Skeletal muscle satellite cell (primary cell): ENCODE measurements around the gene FRMPD4.

Experiments
- H3K27me3 ChIP-seq: 2 replicates; pipeline ENCODE4 v1.7.0; 2013; ENCODE audit warnings: low read length; ENCODE audit not compliant: control insufficient read depth, insufficient read depth
- H3K36me3 ChIP-seq: 2 replicates; pipeline ENCODE4 v1.7.0; 2013; ENCODE audit warnings: mild to moderate bottlenecking, control low read depth, low read length; ENCODE audit not compliant: insufficient read depth
- H3K4me1 ChIP-seq: 2 replicates; pipeline ENCODE4 v1.7.0; 2013; ENCODE audit warnings: low read length; ENCODE audit not compliant: control insufficient read depth, insufficient read depth
- H3K4me2 ChIP-seq: 2 replicates; pipeline ENCODE4 v1.7.0; 2013; ENCODE audit warnings: mild to moderate bottlenecking, low read length
- H3K4me3 ChIP-seq: 2 replicates; pipeline ENCODE4 v1.7.0; 2013; ENCODE audit warnings: low read length
- H3K9ac ChIP-seq: 2 replicates; pipeline ENCODE4 v1.7.0; 2013; ENCODE audit warnings: mild to moderate bottlenecking, low read depth, low read length, moderate library complexity
- H3K9me3 ChIP-seq: replicated peaks from 2 replicates; pipeline ENCODE4 v1.7.0; 2013; ENCODE audit warnings: mild to moderate bottlenecking, control low read depth, low read length

The FRMPD4 gene

DNA sequence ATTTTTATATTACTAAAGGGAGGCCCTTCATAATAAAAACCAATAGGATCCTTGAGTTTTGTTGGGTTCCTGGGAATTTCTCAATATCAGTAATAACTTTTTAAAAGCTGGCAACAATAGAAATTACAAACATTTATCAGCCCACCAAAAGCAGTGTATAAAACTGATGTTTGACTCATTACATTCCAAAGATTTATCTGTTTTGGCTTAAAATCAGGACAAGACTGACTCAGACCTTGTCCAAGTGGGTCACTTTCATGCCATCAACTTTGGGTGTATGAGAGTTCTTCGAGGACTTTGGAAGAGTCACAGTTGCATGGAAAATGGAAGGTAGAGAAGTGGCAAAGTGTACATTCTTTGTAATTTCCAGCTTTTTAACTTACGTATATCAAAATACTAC lies 102.8 kb downstream of the FRMPD4 start:
- Histone ChIP-seq H3K36me3 (no peaks in the 10 kb centered on the region), H3K27me3 (no peaks in the 10 kb centered on the region), H3K9ac (no peak overlapping the region), H3K4me2 (no peak overlapping the region), H3K4me3 (no peak overlapping the region), H3K4me1 (peaks cover 22% of the 10 kb centered on the region), H3K9me3 (no peaks in the 10 kb centered on the region)

DNA sequence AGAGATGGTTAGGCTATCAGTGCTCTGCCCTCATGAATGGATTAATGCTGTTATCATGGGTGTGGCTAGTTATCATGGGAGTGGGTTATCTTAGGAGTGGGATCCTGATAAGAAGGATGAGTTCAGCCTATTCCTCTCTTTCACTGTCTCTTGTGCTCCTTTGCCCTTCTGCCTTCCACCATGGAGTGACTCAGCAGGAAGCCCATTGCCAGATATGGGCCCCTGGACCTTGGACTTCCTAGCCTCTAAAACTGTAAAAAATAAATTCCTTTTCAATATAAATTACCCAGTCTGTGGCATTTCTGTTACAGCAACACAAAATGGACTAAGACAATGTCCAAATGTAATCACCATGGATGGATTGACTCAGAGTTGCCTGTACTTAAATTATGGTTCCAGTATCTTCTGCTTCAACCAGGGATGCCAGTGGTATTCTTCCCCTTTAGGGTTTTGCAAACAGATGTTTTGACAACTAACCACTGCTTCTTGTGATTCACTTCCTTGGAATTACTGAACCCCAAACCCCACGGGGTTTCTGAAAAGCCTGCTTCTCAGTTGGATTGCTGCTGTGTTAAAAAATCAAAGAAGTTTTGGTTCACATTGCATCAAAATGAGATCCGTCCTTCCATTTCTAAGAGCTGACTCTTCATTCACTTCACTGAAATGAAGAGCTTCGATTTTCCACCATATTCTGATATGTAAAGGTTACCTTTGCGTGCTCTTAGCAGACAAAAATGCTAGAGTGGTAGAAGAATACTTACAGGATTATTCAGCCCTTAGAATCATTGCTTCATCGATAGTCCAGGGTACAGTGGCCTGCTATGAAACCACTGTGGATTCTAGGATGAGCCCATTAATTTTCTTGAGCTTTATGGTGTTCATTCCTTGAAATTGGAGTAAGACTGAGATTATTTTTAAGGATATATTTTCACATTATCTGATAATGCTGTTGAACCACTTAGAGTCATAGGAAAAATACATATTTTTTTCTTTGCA lies 107.7 kb downstream of the FRMPD4 start:
- Histone ChIP-seq H3K4me1 (peaks cover 29% of the 10 kb centered on the region), H3K27me3 (no peaks in the 10 kb centered on the region), H3K4me2 (peak overlapping the region; percentile 48), H3K36me3 (no peaks in the 10 kb centered on the region), H3K9me3 (no peaks in the 10 kb centered on the region), H3K4me3 (no peak overlapping the region), H3K9ac (peak overlapping the region; percentile 29)

DNA sequence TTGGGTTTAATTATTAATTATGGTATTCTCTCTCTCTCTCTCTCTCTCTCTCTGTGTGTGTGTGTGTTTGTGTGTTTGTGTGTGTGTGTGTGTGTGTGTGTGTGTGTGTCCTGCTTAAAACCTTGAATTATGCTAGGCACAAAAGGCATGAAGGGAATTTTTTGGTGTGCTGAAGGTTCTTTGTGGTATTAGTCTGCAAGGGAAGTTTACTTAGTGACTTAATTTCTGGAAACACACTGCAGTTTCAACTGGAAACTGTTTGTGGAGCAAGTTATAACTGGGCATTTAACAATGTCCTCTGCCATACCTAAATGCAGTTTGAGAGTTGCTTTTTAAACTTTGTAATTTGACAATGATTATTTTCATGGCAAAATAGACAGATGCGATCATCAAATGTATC lies 111.7 kb downstream of the FRMPD4 start:
- Histone ChIP-seq H3K4me1 (peaks cover 20% of the 10 kb centered on the region), H3K4me3 (no peak overlapping the region), H3K4me2 (no peak overlapping the region), H3K27me3 (no peaks in the 10 kb centered on the region), H3K9me3 (no peaks in the 10 kb centered on the region), H3K9ac (no peak overlapping the region), H3K36me3 (no peaks in the 10 kb centered on the region)

DNA sequence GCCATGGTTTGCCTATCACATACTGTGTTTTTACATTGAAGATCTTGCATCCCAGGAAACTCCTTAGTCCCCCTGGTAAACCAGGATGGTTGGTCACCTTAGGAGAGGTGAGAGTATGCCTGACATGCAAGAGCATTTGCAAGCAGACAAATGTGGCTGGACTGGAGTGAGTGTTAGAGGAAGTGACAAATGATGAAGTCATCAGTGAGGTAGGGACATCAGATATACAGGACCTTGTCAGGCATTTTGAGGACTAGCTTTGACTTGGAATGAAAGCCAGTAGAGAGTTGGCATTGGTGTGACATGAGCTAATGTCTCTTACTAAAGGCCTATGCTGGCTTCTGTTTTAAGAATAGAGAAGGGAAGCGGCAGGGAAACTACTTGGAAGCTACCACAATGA lies 124.9 kb downstream of the FRMPD4 start:
- peaks cover 13% of the 10 kb centered on the region for H3K4me1 ChIP-seq
- no peak overlapping the region for H3K4me3 ChIP-seq
- no peak overlapping the region for H3K4me2 ChIP-seq
- no peaks in the 10 kb centered on the region for H3K9me3 ChIP-seq
- H3K9ac ChIP-seq = no peak overlapping the region
- H3K36me3 ChIP-seq = no peaks in the 10 kb centered on the region
- no peaks in the 10 kb centered on the region for H3K27me3 ChIP-seq

DNA sequence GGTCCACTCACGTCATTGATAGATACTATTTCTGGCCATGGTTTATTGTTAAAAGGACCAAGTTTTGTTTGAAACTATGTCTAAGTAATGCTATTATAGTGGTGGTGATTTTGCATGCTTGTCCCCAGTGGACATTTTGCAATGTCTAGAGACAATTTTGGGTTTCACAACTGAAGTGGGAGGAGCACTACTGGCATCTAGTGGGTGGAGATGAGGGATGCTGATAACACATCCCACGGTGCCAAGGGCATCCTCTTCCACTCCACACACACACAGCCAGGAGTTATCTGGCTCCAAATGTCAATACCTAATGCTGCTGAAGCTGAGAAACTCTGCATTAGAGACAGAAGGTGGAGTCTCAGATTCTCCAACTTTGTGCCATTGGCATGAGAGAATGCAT lies 131.2 kb downstream of the FRMPD4 start:
- H3K4me2 ChIP-seq = no peak overlapping the region
- no peaks in the 10 kb centered on the region for H3K27me3 ChIP-seq
- H3K4me1 ChIP-seq = no peaks in the 10 kb centered on the region
- no peaks in the 10 kb centered on the region for H3K36me3 ChIP-seq
- no peak overlapping the region for H3K9ac ChIP-seq
- no peaks in the 10 kb centered on the region for H3K9me3 ChIP-seq
- H3K4me3 ChIP-seq = no peak overlapping the region

DNA sequence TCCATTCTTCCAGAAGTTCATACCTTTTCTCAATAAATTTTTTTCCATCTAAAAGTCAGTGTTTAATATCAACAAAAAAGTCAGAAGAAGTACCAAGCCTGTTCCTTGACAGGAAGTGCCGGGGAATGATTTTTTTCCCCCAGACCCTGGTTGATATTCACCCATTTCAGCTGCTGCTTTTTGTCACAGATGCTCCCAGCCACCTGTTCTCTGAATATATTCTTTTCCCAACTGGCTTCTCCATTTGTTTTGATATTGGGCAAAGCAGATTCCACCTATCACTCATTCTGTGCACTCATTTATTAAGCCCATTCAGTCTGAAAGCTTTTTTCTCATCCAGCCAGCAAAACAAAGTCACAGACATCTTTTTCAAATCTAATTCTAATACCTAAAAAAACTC lies 139.9 kb downstream of the FRMPD4 start:
- Histone ChIP-seq H3K4me3 (no peak overlapping the region), H3K27me3 (no peaks in the 10 kb centered on the region), H3K4me1 (no peaks in the 10 kb centered on the region), H3K9ac (no peak overlapping the region), H3K9me3 (peaks cover 2% of the 10 kb centered on the region), H3K36me3 (no peaks in the 10 kb centered on the region), H3K4me2 (no peak overlapping the region)

DNA sequence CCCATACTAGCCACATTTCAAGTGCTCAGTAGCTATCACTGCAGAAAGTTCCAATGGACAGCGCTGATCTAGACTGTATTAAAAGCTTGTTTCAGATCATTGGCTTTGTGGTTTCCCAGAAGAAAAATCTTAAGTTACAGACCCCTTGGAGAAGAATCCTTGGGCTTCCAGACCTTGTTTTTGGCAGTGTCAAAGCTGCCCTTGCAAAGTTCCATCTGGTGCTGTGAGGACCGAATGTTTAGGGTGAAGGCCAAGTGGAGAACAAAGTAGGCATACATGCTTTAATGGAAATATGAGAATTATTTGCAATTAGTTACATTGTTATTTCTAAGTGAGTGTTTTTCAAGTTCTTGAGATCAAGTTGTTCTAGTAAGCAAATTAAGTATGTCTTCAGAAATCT lies 144.7 kb downstream of the FRMPD4 start:
- H3K9me3 ChIP-seq = peaks cover 2% of the 10 kb centered on the region
- H3K4me1 ChIP-seq = no peaks in the 10 kb centered on the region
- H3K36me3 ChIP-seq = no peaks in the 10 kb centered on the region
- H3K9ac ChIP-seq = no peak overlapping the region
- H3K4me3 ChIP-seq = no peak overlapping the region
- H3K27me3 ChIP-seq = no peaks in the 10 kb centered on the region
- H3K4me2 ChIP-seq = no peak overlapping the region

DNA sequence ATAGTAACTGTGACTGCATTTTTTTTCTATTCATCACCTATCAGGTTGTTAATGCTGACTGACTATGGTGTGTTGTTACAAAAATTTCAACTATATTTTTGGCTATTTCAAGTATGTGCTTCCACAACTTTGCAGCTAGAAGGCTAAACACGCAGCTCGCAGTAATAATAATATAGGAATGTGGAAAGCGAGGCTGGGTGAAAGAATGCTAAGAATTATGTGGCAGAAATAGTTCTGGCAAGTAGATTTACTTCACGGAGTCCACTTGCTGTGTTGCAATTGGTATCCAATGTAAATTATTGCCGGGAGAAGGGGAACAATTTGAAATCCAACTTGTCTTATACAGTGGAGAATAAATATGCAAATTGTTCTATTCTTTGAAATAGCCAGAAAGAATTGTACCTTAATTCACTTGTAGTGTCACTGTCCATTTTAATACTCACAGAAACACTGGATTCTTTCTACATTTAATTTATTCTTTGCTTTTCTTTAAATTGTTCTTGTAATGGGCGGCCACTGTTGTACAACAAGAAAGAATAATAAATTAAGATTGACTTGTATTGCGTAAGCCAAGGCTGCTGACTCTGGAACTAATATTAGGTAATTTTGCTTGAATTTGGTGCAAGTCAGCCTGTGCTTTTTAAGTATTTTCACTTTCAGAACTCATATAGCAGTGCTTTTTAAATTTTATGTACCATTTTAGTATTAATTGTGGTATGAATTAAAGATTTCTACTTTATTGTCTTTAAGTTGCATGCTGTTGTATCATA lies 154.9 kb downstream of the FRMPD4 start:
- H3K4me3 ChIP-seq = no peak overlapping the region

DNA sequence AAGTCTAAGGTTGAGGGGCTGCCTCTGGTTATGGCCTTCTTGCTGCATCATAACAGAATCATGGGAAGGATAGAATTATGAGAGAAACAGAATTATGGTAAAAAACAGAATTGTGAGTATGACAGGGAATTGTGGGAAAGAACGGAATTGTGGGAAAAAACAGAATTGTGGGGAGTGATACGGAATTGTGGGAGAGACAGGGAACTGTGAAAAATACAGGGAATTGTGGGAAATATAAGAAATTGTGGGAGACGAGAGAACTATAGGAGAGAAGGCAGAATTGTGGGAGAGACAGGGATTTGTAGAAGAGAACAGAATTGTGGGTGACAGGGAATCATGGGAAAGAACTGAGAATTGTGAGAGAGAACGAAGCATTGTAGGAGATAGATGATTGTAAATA lies 159.1 kb downstream of the FRMPD4 start:
- H3K27me3 ChIP-seq = no peaks in the 10 kb centered on the region
- H3K4me2 ChIP-seq = no peak overlapping the region
- H3K9me3 ChIP-seq = no peaks in the 10 kb centered on the region
- no peaks in the 10 kb centered on the region for H3K36me3 ChIP-seq
- no peak overlapping the region for H3K9ac ChIP-seq
- peaks cover 14% of the 10 kb centered on the region for H3K4me1 ChIP-seq
- no peak overlapping the region for H3K4me3 ChIP-seq

More for the DNA sequence above, 154.9 kb downstream of the FRMPD4 start:
- Histone ChIP-seq H3K36me3 (no peaks in the 10 kb centered on the region), H3K9me3 (no peaks in the 10 kb centered on the region), H3K9ac (peak overlapping the region; percentile 18), H3K27me3 (no peaks in the 10 kb centered on the region), H3K4me2 (peak overlapping the region; percentile 26), H3K4me1 (peaks cover 14% of the 10 kb centered on the region)

DNA sequence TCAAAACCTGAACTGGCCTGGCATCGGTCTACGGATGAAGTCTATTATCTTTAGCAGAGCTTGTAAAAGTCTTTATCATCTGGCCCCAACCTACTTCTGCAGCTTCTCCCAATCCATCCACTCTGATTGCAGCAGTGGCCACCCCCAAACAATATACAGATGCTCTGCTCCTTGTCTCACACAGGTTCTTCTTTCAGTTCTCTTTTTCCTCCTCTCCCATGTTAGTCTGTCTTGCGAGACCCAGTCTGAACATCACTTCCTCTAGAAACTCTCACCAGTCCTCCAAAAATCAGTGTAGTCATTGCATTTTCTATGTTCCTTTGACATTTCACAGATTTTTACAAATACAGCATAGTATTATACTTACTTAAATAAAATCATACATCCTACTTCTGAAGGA lies 163.0 kb downstream of the FRMPD4 start:
- H3K4me3 ChIP-seq = no peak overlapping the region
- H3K4me2 ChIP-seq = no peak overlapping the region
- H3K36me3 ChIP-seq = no peaks in the 10 kb centered on the region
- peaks cover 7% of the 10 kb centered on the region for H3K4me1 ChIP-seq
- no peak overlapping the region for H3K9ac ChIP-seq
- H3K27me3 ChIP-seq = no peaks in the 10 kb centered on the region
- no peaks in the 10 kb centered on the region for H3K9me3 ChIP-seq

DNA sequence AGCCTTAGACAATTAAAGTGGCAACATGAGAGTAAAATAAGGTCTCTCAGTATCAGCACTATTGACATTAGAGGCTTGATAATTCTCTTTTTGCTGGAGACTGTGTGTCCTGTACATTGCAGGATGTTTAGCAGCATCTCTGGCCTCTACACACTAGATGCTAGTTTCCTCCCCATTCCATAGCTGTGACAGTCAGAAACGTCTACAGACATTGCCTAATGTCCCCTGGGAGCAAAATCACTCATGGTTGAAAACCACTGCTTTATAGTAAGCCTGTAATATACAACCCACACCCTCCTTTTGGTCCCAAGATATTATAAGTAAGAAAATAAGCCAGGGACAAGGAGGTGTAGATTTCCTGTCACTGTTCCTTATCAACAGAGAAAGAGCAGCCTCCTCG lies 166.0 kb downstream of the FRMPD4 start:
- H3K9me3 ChIP-seq = no peaks in the 10 kb centered on the region
- peak overlapping the region; percentile 35 for H3K4me2 ChIP-seq
- H3K4me1 ChIP-seq = peaks cover 7% of the 10 kb centered on the region
- H3K4me3 ChIP-seq = no peak overlapping the region
- H3K27me3 ChIP-seq = no peaks in the 10 kb centered on the region
- H3K9ac ChIP-seq = no peak overlapping the region
- no peaks in the 10 kb centered on the region for H3K36me3 ChIP-seq
